NCI-H82 (cell line): ENCODE results near the gene KRTAP5-7.

Source experiments
- DNase-seq: peaks from one replicate; lab custom pipeline; 2025; lab: John Stamatoyannopoulos, UW

Gene KRTAP5-7

GRCh38 chr11:71495286-71496230 lies 31.5 kb upstream of the KRTAP5-7 start:
- DNase-seq = no peak

DNA sequence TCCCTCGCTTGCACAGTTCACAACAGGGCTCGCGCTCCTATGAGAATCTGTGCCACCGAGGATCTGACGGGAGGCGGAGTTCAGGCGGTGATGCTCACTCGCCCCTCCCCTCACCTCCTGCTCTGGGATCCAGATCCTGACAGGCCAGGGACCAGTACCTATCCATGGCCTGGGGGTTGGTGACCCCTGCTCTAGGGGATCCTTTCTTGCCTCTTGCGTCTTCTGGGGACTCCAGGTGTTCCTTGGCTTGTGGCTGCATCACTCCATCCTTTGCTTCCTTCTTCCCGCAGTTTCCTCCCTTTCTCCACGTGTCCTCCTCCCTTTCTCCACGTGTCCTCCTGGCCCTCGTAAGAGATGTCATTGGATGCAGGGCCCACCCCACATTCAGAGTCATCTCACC lies 30.6 kb upstream of the KRTAP5-7 start:
- no peak for DNase-seq

- no peak for DNase-seq
These were observed 29.0 kb upstream of the KRTAP5-7 start for GRCh38 chr11:71498091-71498490.

DNA sequence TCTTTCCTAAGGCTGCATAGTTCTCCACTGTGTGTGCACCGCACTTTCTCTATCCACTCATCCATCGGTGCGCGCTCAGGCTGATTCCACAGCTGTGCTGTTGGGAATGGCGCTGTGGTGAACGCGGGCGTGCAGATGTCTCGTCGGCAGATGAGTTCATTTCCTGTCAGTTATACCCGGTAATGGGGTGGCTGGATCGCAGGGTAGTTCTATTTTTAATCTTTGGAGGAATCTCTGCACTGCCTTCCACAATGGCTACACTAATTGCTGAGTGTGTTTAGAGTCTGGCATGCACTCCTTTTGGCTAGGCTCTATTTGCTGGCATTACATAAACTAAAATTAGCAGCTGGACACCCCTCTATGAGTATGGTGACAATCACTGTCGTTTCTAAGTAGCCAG lies 27.9 kb upstream of the KRTAP5-7 start:
- DNase-seq = no peak

DNA sequence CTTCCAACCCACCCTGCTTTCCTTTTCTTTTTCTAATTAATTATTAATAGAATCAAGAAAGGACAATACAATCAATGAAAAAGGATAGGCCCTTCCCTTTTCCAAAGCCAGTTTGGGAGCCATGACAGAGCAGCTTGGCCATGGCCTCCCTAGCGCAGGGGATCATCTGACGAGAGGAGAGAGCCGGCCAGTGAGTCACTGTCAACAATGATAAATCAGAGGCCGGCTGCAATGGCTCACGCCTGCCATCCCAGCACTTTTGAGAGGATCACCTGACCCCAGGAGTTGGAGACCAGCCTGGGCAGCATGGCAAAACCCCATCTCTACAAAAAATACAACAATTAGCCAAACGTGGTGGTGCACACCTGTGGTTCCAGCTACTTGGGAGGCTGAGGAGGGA lies 27.5 kb upstream of the KRTAP5-7 start:
- no peak for DNase-seq

GRCh38 chr11:71500601-71501021 lies 26.5 kb upstream of the KRTAP5-7 start:
- no peak for DNase-seq

- no peak for DNase-seq
These were observed 25.7 kb upstream of the KRTAP5-7 start for GRCh38 chr11:71501071-71501985.

GRCh38 chr11:71502026-71502425 lies 25.0 kb upstream of the KRTAP5-7 start:
- no peak for DNase-seq

DNA sequence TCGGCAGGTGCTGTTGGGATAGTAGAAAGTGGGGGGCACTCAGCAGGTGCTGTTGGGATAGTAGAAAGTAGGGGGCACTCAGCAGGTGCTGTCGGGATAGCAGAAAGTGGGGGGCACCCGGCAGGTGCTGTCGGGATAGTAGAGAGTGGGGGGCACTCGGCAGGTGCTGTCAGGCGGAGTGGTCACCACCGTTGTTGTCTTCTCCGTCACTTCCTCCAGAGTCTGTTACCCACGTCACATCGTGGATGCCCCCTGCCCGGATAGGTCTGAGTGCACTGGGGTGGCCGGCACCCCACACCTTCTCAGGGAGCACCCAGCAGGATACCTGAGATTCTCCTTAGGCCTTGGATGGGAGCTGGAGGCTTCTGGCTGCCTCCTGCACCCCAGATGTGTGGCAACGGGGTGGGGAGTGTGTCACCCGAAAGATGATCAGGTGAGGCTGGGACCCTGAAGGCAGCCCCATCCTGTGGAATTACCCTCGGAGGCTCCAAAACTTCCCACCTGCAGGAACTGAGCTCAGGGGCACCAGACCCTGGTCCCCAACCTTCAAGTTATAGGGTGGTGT lies 24.1 kb upstream of the KRTAP5-7 start:
- no peak for DNase-seq

- no peak for DNase-seq
These were observed 22.5 kb upstream of the KRTAP5-7 start for GRCh38 chr11:71504531-71504930.

GRCh38 chr11:71505001-71505400 lies 22.1 kb upstream of the KRTAP5-7 start:
- no peak for DNase-seq

GRCh38 chr11:71505781-71506180 lies 21.3 kb upstream of the KRTAP5-7 start:
- no peak for DNase-seq

DNA sequence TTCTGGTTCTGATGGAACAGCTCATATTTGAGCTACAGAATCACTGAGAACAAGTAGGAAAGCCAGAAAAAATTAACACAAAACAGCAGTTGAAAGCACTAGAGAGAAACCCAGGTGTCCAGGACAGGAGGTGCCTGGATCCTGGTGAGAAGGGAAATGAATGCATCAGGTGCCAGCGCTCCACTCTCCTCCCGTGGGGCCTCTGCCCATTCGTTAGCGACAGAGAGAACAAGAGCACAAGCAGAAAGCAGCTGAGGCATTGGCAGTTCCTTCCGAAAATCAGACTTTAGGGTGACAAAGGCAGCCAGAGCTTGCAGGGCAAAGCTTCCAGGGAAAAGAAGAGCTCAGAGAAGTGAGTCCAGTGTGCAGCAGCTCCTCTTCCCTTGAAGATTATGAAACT lies 20.0 kb upstream of the KRTAP5-7 start:
- no peak for DNase-seq

DNA sequence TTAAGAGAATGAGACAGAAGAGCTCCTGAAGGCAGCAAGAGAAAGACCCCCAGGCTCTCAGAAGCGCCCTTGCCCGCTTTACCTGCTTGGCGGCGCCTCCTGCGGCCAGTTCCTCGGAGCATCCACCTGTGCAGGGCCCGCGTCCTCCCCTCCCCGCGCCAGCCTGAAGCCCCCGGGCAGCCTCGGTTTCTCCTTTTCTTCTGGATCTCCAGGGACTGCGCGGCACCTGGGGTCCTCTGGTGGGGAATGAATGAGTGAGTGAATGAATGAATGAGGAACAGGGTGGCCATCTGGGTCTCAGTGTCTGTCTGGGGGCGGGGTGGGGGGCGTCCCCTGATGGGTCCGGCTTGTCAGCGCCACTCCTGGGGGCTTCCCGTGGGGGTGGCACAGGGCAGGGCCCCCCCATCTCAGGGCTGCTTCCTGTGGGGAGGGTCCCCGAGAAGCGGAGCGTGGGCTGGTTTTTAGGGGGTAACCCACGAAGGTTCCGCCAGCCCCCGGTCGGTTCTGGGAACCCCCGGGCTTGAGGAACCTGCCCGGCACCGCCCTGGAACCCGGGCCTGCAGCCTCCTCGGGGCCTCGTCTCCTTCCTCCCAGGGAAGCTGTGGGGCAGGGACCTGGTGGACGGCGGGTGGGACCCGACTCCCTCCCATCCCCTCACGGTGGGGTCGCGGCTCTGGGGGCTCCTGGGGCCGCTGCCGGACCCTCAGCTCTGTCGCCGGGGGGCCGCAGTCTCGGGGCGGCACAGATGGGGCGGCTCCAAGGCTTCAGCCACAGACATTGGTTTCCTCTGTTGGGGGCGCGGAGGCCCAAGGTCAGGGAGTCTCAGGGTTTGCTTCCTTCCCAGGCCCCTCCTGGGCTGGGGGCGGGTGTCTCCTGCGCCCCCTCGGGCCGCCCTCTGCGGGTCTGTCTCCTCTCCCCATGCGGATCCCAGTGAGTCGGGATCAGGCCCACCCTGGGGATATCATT lies 8.3 kb upstream of the KRTAP5-7 start:
- no peak for DNase-seq

- peak; percentile 40 for DNase-seq
These were observed 7.5 kb upstream of the KRTAP5-7 start for GRCh38 chr11:71519546-71519945.

DNA sequence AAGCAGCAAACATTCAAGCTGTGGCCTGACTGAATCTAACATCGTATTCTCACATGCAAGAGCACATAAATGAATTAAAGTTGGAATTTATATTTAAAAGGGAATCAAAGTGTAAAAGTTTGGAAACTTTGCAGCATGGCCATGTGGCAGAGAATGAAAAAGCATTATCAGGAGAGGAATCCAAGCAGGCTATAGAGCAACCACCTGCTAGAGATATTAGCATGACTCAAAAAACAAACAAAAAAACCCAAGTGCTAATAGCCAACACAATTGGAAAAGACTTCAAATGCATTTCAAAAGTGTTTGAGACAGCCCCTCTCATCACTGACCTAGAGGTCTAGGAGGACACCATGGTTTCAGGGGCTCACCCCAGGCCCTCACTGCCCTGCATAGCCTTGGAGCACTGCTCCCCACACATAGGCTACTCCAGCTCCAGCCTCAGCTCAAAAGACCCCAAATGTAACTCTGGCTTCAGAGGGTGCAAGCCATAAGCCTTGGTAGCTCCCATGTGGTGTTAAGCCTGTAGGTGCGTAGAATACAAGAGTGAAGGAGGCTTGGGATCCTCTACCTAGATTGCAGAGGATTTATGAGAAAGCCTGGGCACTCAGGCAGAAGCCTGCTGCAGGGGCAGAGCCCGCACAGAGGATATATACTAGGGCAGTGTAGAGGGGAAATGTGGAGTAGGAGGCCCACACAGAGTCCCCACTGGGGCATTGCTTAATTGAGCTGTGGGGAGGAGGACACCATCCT lies 1.7 kb upstream of the KRTAP5-7 start:
- no peak for DNase-seq

- no peak for DNase-seq
These were observed 1.1 kb upstream of the KRTAP5-7 start for GRCh38 chr11:71525938-71526495.

GRCh38 chr11:71527576-71528210 lies 626 bp downstream of the KRTAP5-7 start:
- DNase-seq = no peak

GRCh38 chr11:71530602-71531001 lies 3.5 kb downstream of the KRTAP5-7 start:
- no peak for DNase-seq
